SU-DHL-6 (cell line): Measurements from ENCODE around the gene PI16.

ENCODE experiments used
- CTCF ChIP-seq: fragments of 200-600 bp; sonication (generic); IDR thresholded peaks from one replicate; pipeline ENCODE4 v1.5.1; 2017; ENCODE audit warnings: antibody characterized with exemption, mild to moderate bottlenecking, low read length, moderate library complexity; ENCODE audit not compliant: insufficient read depth, poor library complexity, severe bottlenecking
- EZH2phosphoT487 ChIP-seq: fragments of 200-600 bp; sonication (generic), shearing (Covaris generic); conservative IDR thresholded peaks from 2 replicates; pipeline ENCODE4 v1.6.1; 2018; ENCODE audit warnings: mild to moderate bottlenecking, antibody characterized with exemption, low read length, moderate library complexity, mixed read lengths

- no peak for TF ChIP-seq CTCF
- TF ChIP-seq EZH2phosphoT487, result no peak
These were observed 9.8 kb downstream of the PI16 start for GRCh38 chr6:36964349-36964748.
